Neural crest cell (in vitro differentiated cells): ENCODE results near the gene DSCAM. TPM values are rescaled to one million over a fixed set of nuclear protein-coding genes. Genes with fewer than 3 reads are reported as not detected.

ENCODE experiments used
- DNase-seq: peaks from one replicate; pipeline ENCODE4 v3.0.0; 2021; ENCODE audit warnings: low read depth, mixed read lengths, low spot score
- H3K27ac Mint-ChIP-seq: one replicate; pipeline ENCODE4 v1.8.0; 2021; ENCODE audit warnings: mild to moderate bottlenecking, mixed read lengths; ENCODE audit not compliant: unreplicated experiment
- H3K27me3 Mint-ChIP-seq: 2 replicates; pipeline ENCODE4 v1.8.0; 2021; ENCODE audit warnings: low read depth, mild to moderate bottlenecking, mixed read lengths
- H3K36me3 Mint-ChIP-seq: 2 replicates; pipeline ENCODE4 v1.8.0; 2021; ENCODE audit warnings: low read depth, mild to moderate bottlenecking, mixed read lengths
- H3K4me1 Mint-ChIP-seq: 2 replicates; pipeline ENCODE4 v1.8.0; 2021; ENCODE audit warnings: mixed read lengths
- H3K4me3 Mint-ChIP-seq: one replicate; pipeline ENCODE4 v1.8.0; 2021; ENCODE audit warnings: mild to moderate bottlenecking, mixed read lengths
- H3K9me3 Mint-ChIP-seq: 2 replicates; pipeline ENCODE4 v1.8.0; 2021; ENCODE audit warnings: mixed read lengths
- CTCF ChIP-seq: fragments of 200-600 bp; sonication (generic); conservative IDR thresholded peaks from 2 replicates; pipeline ENCODE4 v1.5.0; 2021; ENCODE audit warnings: antibody characterized with exemption, mild to moderate bottlenecking
- total RNA-seq: library from RNA; stranded (reverse); gene quantifications from 2 replicates; pipeline ENCODE4 v1.2.1, GENCODE V29; 2021

The DSCAM gene
- total RNA-seq, 1 donor from 2014 or later, result 0.19 TPM

GRCh38 chr21:40696246-40696645 lies 150.7 kb downstream of the DSCAM start:
- H3K27ac Mint-ChIP-seq, result no peak overlapping the region
- no peaks in the 10 kb centered on the region for H3K9me3 Mint-ChIP-seq

GRCh38 chr21:40689840-40690360 lies 157.1 kb downstream of the DSCAM start:
- Mint-ChIP-seq H3K9me3 (no peaks in the 10 kb centered on the region), H3K27me3 (no peaks in the 10 kb centered on the region), H3K27ac (no peak overlapping the region), H3K4me1 (peaks cover 30% of the 10 kb centered on the region), H3K4me3 (no peak overlapping the region), H3K36me3 (no peaks in the 10 kb centered on the region)
- TF ChIP-seq CTCF, result no peak
- DNase-seq, result no peak

More at GRCh38 chr21:40696246-40696645, 150.7 kb downstream of the DSCAM start:
- no peak for TF ChIP-seq CTCF
- H3K27me3 Mint-ChIP-seq, result no peaks in the 10 kb centered on the region
- no peaks in the 10 kb centered on the region for H3K36me3 Mint-ChIP-seq
- no peak overlapping the region for H3K4me3 Mint-ChIP-seq
- no peaks in the 10 kb centered on the region for H3K4me1 Mint-ChIP-seq
- DNase-seq, result no peak

GRCh38 chr21:40689217-40689616 lies 157.7 kb downstream of the DSCAM start:
- H3K4me1 Mint-ChIP-seq, result peaks cover 30% of the 10 kb centered on the region
- no peak overlapping the region for H3K4me3 Mint-ChIP-seq
- TF ChIP-seq CTCF, result no peak
- H3K9me3 Mint-ChIP-seq, result no peaks in the 10 kb centered on the region
- no peak overlapping the region for H3K27ac Mint-ChIP-seq
- no peaks in the 10 kb centered on the region for H3K27me3 Mint-ChIP-seq
- no peak for DNase-seq
- no peaks in the 10 kb centered on the region for H3K36me3 Mint-ChIP-seq

- Mint-ChIP-seq H3K36me3 (no peaks in the 10 kb centered on the region), H3K4me3 (no peak overlapping the region), H3K4me1 (peaks cover 30% of the 10 kb centered on the region), H3K9me3 (no peaks in the 10 kb centered on the region), H3K27me3 (no peaks in the 10 kb centered on the region), H3K27ac (no peak overlapping the region)
- TF ChIP-seq CTCF, result no peak
- DNase-seq, result no peak
Observed at GRCh38 chr21:40688106-40688864, 158.7 kb downstream of the DSCAM start.

- H3K27ac Mint-ChIP-seq, result peak overlapping the region; percentile 48
Observed at GRCh38 chr21:40687625-40688024, 159.3 kb downstream of the DSCAM start.

More at GRCh38 chr21:40687625-40688024, 159.3 kb downstream of the DSCAM start:
- H3K4me1 Mint-ChIP-seq, result peaks cover 30% of the 10 kb centered on the region
- no peaks in the 10 kb centered on the region for H3K27me3 Mint-ChIP-seq
- no peak for TF ChIP-seq CTCF
- H3K9me3 Mint-ChIP-seq, result peaks cover 4% of the 10 kb centered on the region
- no peak for DNase-seq
- H3K4me3 Mint-ChIP-seq, result no peak overlapping the region
- no peaks in the 10 kb centered on the region for H3K36me3 Mint-ChIP-seq
